Hematopoietic multipotent progenitor cell (in vitro differentiated cells): ENCODE measurements around the gene NUBP2. TPM values are rescaled to one million over a fixed set of nuclear protein-coding genes. Genes with fewer than 3 reads are reported as not detected.
A peak's percentile ranks its signal among the peaks of the same experiment; 100 is the strongest.

Source experiments
- DNase-seq, 3 donors: peaks; one replicate each; pipeline ENCODE4 v3.0.0-alpha.2; 2011 to 2015; ENCODE audit warnings: low read depth in 2 of 3, low spot score in 2 of 3
- total RNA-seq: library from RNA; depleted of rRNA; stranded (reverse); fragments of >200 nt; gene quantifications from one replicate; pipeline ENCODE4 v1.2.3, GENCODE V29; 2012

The NUBP2 gene
- total RNA-seq, 1 donor, result 75.9 TPM

DNA sequence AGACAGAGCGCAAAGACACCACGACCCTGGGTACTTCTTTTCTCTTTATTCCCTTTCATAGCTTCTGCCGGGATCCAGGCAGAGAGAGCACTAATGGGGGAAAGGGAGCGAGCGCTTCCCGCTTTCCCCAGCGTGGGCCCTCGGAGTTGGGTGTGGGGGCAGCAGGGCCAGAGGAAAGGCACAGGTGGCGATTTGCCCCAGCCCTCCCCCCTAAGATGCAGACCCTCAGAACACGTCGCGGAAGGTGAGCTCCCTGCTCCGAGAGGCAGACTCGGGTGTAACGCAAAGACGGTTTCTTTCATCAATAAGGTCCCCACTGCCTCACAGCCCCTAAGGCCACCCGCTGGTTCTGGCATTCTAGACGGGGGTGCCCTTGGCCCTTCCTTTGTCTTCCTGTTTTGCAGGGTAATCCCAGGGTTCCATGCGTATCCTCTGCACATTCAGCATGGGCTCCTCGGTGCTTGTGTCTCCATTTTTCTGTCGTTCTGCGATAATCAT, 10.8 kb upstream of the NUBP2 start:
- no peak for DNase-seq

GRCh38 chr16:1772362-1772907, 10.3 kb upstream of the NUBP2 start, which contains the start of gene EME2:
Gene EME2 (plus strand): TSS chr16:1772810. CDS start chr16:1773228, 418 bp downstream.
- DNase-seq, result peak in 1 of 3 donors; percentile 12

- peak; percentile 64 to 88 (median 80) for DNase-seq
Observed at GRCh38 chr16:1772908-1773702, 9.7 kb upstream of the NUBP2 start, which contains the start of gene MRPS34. Gene MRPS34 (minus strand): TSS chr16:1773134. CDS start chr16:1773119, 15 bp downstream.

DNA sequence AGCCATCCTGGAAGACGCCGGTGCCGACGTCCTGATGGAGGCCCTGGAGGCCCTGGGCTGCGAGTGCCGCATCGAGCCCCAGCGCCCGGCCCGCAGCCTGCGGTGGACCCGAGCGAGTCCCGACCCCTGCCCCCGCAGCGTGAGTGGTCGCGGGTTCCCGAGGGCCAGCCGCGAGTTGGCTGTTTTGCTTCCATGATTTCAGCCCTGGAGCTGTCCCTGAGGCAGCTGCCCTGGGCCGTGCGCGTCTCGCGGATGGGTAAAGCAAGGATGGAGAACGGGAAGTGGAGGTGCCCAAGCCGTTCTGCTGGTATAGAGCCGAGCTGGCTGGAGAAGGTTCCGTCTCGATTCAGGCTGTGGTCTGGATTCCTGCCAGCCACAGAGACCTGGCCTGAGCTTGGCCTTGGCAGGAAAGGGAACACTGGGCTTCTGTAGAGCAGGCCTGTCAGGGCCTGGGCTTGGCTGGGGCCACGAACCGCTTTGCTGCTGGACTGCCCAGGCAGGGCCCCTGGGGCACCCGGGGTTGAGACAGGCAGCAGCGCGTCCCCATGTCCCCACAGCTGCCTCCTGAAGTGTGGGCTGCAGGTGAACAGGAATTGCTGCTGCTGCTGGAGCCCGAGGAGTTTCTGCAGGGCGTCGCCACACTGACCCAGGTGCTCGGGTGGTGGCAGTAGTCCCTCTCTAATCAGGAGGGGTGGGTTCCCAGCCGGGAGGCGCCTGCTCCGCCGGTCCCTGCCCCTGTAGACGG, 8.9 kb upstream of the NUBP2 start:
- DNase-seq, result peak in 2 of 3 donors; percentile 30 to 48

GRCh38 chr16:1774448-1774780, 8.3 kb upstream of the NUBP2 start:
- DNase-seq, result no peak

GRCh38 chr16:1775006-1775845, 7.5 kb upstream of the NUBP2 start:
- no peak for DNase-seq

- no peak for DNase-seq
Observed at GRCh38 chr16:1775846-1776671, 6.7 kb upstream of the NUBP2 start.

DNA sequence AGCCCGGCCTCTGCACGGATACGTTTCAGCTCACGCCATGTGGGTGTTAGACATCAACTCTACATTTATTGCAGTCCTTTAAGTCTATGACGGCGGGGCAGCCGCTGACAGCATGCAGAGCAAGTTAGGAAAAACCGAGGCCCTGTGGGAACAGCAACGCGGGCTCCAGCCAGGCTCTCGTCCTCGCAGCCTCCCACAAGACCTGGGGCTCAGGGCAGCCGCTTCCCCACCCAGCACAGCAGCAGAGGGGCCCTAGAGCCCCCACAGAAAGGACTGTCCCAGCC, 6.1 kb upstream of the NUBP2 start:
- DNase-seq, result no peak

DNA sequence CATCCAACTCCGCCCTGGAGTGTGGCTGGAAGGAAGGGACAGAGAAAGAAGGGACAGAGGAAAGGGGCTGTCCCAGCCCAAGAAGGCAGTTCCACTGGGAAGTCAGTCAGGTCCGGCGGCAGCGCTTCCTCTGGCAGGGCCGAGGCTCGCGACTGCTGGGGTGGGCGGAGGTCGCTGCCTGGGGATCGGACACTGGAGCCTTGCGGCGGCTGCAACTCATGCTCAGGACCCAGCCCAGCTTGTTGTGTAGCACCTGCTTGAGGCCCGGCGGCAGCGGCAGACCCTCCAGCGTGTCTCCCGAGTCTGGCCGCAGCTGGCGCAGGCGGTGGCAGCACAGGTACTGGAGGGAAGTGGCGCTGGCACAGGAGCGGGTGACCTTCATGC, 5.8 kb upstream of the NUBP2 start:
- no peak for DNase-seq

DNA sequence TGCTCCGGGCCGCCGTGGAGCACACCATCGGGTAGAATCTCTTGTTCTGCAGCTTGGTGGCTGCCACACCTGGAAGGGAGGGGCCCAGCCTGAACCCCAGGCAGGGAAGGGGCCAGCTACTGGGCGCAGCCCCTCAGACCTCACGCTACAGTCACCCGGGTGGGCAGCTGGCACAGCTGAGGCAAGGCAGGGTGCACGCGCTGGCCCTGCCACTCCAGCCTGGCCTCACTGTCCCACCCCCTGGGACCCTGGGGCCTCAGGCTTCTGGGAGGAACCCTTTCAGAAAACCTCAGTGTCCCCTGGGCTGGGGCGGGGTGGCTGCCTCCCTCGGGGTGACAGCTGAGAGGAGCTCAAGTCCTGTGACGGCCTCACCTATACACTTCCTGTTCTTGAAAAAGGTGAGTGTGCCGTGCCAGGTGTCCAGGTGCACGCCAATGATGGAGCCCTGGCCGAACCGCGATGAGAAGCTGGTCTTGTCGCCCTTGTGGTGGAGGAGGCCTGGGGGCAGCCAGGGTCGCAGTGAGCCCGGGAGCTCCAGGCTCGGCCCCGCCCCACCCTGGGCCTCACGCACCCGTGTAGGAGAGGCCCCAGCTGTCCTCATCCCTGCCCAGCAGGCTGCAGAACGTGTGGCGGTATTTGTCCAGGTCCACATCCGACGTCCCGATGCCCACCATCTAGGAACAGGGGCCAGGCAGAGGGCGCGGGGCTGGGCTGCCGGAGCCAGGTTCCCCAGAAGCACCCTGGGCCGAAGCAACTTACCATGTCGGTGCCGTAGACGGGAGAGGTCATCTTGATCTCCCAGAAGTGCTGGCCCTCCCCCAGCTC, 5.2 kb upstream of the NUBP2 start:
- DNase-seq, result no peak

GRCh38 chr16:1778200-1779179, 4.3 kb upstream of the NUBP2 start:
- no peak for DNase-seq

DNA sequence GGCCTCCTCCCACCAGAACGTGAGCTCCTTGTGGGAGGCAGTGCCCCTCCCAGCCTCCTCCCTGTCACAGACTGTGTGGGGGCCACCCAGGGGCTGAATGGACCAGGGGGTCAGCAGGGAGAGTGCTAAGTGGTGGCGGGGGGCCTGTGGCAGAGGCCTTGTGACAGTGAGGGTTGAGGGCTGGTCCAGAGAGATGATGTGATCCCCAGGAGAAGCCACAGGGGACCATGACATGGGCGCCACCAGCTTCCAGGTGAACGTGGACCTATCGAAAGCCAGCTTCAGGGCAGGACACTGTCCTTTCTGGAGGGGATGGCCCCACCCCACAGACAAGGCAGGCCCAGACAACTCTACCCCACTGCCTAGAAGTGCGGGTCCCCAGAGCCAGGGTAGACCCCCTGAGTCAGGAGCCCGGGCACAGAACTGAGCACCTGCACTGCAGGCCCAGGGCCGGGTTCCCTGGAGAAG, 3.5 kb upstream of the NUBP2 start:
- no peak for DNase-seq

DNA sequence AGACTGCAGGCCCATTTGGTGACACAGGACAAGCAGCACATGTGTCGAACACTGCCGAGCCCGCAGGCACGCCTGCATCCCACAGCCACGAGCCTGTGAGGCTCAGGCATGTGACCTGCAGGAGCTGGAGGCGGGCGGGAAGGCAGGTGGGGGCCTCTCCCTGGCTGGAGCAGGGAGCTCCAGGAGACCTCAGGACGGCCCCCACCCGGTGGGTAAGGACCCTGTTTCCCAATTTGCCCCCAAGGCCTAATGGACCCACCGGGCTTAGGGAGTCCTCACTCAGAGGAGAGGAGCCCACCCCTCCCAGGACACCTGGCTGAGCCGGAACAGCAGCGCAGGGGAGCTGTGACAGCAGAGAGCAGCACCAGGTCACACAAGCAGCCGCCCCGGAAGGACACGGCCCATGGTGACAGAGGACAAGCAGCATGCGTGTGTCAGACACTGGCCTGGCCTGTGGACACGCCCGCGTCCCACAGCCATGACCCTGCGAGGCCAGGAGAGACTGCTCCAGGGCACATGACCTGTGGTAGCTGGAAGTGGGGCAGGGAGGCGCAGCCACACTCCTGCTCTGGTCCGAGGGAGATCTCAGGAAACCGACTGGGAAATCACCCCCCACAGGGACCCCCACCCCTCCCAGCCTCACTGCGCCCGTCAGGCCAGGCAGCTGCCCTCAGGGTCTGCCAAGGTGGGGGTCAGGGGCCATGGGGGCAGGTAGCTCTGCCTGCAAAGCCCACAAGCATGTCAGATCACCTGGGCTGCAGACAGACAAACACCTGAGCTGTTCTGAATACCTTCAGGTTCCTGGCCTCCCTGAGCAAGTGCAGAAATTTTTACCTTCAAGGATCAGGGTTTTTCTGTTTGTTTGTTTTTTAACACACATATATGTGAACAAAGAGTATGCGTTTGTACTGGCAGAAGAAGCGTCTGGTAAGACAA, 2.8 kb upstream of the NUBP2 start:
- DNase-seq, result no peak

- no peak for DNase-seq
Observed at GRCh38 chr16:1780677-1781072, 2.1 kb upstream of the NUBP2 start.

- no peak for DNase-seq
Observed at GRCh38 chr16:1781254-1781653, 1.5 kb upstream of the NUBP2 start.

DNA sequence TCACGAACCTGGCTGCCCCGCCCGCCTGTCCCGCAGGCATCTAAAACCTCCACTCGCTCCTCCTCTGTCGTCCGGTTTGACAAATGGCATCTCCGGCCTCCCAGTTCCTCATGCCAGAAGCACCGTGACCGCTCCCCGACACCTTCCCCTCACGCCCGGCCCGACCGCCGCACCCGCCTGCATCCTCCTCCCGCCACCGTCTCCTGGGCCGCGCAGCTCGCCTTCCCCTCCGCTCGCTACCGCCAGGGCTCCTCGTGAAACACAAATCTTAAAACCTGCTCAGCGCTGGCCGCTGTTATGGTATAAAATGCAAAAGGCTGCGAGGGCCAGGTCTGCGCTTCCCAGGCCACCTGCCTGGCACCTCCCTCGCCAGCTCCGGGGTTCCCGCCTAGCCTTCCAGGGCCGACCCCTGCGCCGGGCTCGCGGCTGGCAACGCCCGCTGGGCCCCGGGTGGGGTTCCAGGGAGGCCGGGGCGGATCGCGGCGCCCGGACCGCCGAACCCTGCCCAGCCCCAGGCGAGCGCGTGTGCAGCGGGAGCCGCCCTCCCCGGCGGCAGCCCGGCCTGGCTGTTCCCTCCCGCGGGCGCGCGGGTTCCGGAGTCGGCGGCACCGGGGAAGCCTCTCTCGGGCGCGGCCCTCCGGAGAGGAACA, 877 bp upstream of the NUBP2 start:
- DNase-seq, result peak in 2 of 3 donors; percentile 24 to 57
